Prostate gland (tissue), 2 donors: Measurements from ENCODE around the gene LTBP2. TPM values are rescaled to one million over a fixed set of nuclear protein-coding genes. Genes with fewer than 3 reads are reported as not detected.

Experiments
- DNase-seq: peaks from one replicate; pipeline ENCODE4 v3.0.0-alpha.2; 2019; ENCODE audit warnings: low spot score
- H3K27ac ChIP-seq, 2 donors: fragments of 200-600 bp; sonication (generic); 2 replicates each; pipeline ENCODE4 v1.5.1; 2017 to 2019
- H3K27me3 ChIP-seq: fragments of 200-600 bp; sonication (generic); replicated peaks from 2 replicates; pipeline ENCODE4 v1.5.1; 2019; ENCODE audit not compliant: insufficient read depth
- H3K36me3 ChIP-seq, 2 donors: fragments of 200-600 bp; sonication (generic); 1 replicate in 1 of 2; 2 replicates in 1 of 2; pipeline versions ENCODE4 v1.5.1 to v1.8.1; 2017 to 2019
- H3K4me1 ChIP-seq: fragments of 200-600 bp; sonication (generic); replicated peaks from 2 replicates; pipeline ENCODE4 v1.5.1; 2019
- H3K4me3 ChIP-seq, 2 donors: fragments of 200-600 bp; sonication (generic); 2 replicates each; pipeline ENCODE4 v1.5.1; 2017 to 2019
- H3K9me3 ChIP-seq: fragments of 200-600 bp; sonication (generic); 2 replicates; pipeline ENCODE4 v1.5.1; 2017
- POLR2A ChIP-seq: fragments of 450-650 bp; IDR thresholded peaks from one replicate; pipeline ENCODE4 v1.6.1; 2016; ENCODE audit warnings: antibody characterized with exemption, mild to moderate bottlenecking
- POLR2AphosphoS5 ChIP-seq: sonication (generic); formaldehyde crosslinking; IDR thresholded peaks from one replicate; pipeline ENCODE4 v1.6.1; 2017; ENCODE audit warnings: antibody characterized with exemption
- WGBS: methylation state at CpG from one replicate; pipeline ENCODE4 v1.1.5; 2018; 5-methylcytosine and 5-hydroxymethylcytosine counted together
- intact Hi-C: fragments of 100-400 bp; cut with DNase I; formaldehyde crosslinking; loops from one replicate; pipeline ENCODE4 v1.14.2; 2022
- total RNA-seq, 2 donors: library from RNA; depleted of rRNA; stranded (reverse); fragments of >200 nt; gene quantifications; one replicate each; pipeline ENCODE4 v1.1.0, GENCODE V29; 2016
- TF ChIP-seq, protein P1 (sequence below), 4 experiments: fragments of 200-600 bp in 2 of 4; fragments of 450-650 bp in 2 of 4; sonication (generic) in 2 of 4; IDR thresholded peaks; 1 replicate in 3 of 4; 2 replicates in 1 of 4; pipeline ENCODE4 v1.5.1; 2016 to 2019; ENCODE audit warnings: antibody characterized with exemption in 4 of 4, mild to moderate bottlenecking in 2 of 4, moderate library complexity in 2 of 4

Gene LTBP2
- total RNA-seq, 2 donors from 2014 or later = 47.0 to 90.7 TPM

DNA sequence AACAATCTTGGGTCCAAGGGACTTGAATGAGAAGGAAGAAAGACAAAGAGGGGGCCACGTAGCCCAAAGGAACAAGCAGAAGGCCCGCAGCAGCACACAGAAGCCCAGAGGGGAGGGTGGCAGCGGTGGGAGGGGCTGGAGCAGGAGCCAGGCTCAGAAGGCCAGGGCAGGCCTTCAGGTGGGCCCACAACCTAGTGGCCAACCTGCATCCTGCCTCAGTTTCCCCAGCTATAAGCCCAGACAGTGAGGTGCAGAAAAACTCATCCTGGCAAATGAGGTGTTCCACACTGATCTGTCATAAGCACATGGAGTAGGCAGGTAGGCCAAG lies 34.1 kb downstream of the LTBP2 start:
- TF ChIP-seq, protein P1, sequence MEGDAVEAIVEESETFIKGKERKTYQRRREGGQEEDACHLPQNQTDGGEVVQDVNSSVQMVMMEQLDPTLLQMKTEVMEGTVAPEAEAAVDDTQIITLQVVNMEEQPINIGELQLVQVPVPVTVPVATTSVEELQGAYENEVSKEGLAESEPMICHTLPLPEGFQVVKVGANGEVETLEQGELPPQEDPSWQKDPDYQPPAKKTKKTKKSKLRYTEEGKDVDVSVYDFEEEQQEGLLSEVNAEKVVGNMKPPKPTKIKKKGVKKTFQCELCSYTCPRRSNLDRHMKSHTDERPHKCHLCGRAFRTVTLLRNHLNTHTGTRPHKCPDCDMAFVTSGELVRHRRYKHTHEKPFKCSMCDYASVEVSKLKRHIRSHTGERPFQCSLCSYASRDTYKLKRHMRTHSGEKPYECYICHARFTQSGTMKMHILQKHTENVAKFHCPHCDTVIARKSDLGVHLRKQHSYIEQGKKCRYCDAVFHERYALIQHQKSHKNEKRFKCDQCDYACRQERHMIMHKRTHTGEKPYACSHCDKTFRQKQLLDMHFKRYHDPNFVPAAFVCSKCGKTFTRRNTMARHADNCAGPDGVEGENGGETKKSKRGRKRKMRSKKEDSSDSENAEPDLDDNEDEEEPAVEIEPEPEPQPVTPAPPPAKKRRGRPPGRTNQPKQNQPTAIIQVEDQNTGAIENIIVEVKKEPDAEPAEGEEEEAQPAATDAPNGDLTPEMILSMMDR (IDR thresholded peaks at IDR 0.05) = no peak
- TF ChIP-seq POLR2A = no peak
- no peak for TF ChIP-seq POLR2AphosphoS5
- intact Hi-C loops = no loop called here
- no peaks in the 10 kb centered on the region for H3K27me3 ChIP-seq
- no peak overlapping the region for H3K27ac ChIP-seq
- DNase-seq = no peak
- no peaks in the 10 kb centered on the region for H3K4me1 ChIP-seq
- no peaks in the 10 kb centered on the region for H3K36me3 ChIP-seq
- no peaks in the 10 kb centered on the region for H3K9me3 ChIP-seq
- 82% methylated on average over 3 of the region's 3 CpGs for WGBS
- no peak overlapping the region for H3K4me3 ChIP-seq

DNA sequence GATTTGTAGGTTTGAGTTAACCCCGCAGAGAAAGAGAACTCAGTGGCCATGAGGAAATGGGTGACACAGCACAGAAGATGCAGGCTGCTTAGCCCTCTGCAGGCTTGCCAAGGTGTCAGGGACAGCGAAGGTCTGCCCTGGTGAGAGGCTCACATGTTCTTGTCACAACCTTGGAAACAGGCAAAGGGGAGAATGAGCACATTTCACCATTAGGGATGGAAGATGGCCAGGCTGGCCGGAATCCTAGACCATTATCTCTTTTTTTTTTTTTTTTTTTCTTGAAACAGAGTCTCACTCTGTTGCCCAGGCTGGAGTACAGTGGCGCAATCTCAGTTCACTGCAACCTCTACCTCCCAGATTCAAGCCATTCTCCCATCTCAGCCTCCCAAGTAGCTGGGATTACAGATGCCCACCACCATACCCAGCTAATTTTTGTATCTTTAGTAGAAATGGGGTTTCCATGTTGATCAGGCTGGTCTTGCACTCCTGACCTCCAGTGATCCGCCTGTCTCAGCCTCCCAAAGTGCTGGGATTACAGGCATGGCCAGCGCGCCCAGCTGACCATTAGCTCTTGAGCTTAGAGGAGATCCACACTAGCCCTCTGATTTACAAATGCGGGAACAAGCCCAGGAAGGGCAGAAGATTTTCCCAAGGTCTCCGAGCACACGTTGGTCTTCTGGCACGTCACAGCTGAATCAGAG lies 34.6 kb downstream of the LTBP2 start:
- no peaks in the 10 kb centered on the region for H3K9me3 ChIP-seq
- H3K4me1 ChIP-seq = no peaks in the 10 kb centered on the region
- H3K4me3 ChIP-seq = no peak overlapping the region
- H3K27ac ChIP-seq = no peak overlapping the region
- TF ChIP-seq, protein P1 (IDR thresholded peaks at IDR 0.05) = no peak
- TF ChIP-seq POLR2AphosphoS5 (no peak), POLR2A (no peak)
- DNase-seq = no peak
- no peaks in the 10 kb centered on the region for H3K27me3 ChIP-seq
- H3K36me3 ChIP-seq = no peaks in the 10 kb centered on the region
- intact Hi-C loops = no loop called here
- 72% methylated on average over 11 of the region's 11 CpGs for WGBS

DNA sequence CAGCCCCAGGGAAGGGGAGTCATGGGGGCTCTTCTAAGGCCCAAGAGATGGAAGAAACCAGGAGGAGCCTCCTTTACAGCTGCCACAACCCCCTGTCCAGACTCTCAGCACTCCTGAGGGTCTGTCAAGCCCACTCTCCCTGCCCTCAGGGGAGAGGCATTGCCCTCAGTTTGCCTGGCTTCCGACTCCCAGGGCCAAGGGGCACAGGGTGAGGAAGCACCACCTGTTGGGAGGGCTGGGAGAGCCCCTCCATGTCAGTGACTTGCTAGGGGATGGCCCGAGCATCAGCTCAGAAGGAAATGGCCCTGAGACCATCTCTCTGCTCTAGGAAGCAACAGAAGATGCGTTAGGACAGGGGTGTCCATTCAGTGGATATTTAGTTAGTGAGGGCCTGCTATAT lies 36.1 kb downstream of the LTBP2 start:
- Histone ChIP-seq H3K4me1 (no peaks in the 10 kb centered on the region), H3K27me3 (no peaks in the 10 kb centered on the region), H3K27ac (peak overlapping the region in 1 of 2 donors; percentile 7), H3K4me3 (no peak overlapping the region), H3K36me3 (no peaks in the 10 kb centered on the region), H3K9me3 (no peaks in the 10 kb centered on the region)
- no peak for TF ChIP-seq POLR2AphosphoS5
- TF ChIP-seq, protein P1 (IDR thresholded peaks at IDR 0.05) = no peak
- TF ChIP-seq POLR2A = no peak
- 92% methylated on average over 3 of the region's 3 CpGs for WGBS
- intact Hi-C loops = no loop called here
- DNase-seq = no peak

DNA sequence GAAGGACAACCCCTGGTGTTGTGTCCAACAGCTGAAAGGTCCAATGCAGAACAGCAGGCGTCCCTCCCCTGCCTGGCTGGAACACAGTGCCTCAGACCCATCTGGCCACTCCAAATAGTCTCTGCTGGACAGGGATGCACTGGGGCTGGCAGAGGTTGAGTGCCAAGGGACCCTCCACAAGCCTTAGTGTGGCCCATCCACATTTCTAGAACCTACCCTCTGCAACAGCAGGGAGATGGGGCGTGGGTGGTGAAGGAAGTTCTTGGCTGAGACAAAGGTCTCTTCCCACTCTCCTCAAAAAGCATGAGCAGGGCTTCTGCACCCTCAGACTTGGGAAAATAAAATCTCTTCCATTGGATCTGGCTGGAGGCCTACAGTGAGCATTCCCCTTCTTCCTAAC lies 36.5 kb downstream of the LTBP2 start:
- WGBS = 89% methylated on average over 2 of the region's 2 CpGs
- Histone ChIP-seq H3K27me3 (no peaks in the 10 kb centered on the region), H3K4me1 (no peaks in the 10 kb centered on the region), H3K36me3 (no peaks in the 10 kb centered on the region), H3K27ac (peak overlapping the region in 1 of 2 donors; percentile 7), H3K4me3 (no peak overlapping the region), H3K9me3 (no peaks in the 10 kb centered on the region)
- TF ChIP-seq POLR2A (no peak), POLR2AphosphoS5 (no peak)
- TF ChIP-seq, protein P1 (IDR thresholded peaks at IDR 0.05) = no peak
- no peak for DNase-seq
- intact Hi-C loops = no loop called here

DNA sequence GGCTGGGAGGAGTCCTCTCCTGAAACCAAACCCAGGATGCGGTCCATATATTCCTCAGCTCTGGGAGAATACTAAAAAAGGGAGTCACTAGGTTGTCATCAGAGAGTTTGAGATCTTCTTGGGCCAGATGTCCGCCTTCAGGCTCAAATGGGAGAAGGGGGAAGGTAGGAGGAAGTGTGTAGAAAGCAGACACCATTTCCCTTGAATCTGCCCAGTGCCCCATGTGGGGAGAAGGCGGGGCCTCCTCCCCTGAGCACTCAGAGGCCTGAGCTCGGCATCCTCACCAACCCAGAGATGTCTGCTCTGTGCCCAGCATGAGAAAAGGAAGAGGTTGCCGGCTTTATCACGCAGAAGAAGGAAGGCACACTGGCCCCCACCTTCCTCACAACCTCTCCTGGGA lies 37.3 kb downstream of the LTBP2 start:
- Histone ChIP-seq H3K4me3 (no peak overlapping the region), H3K27ac (no peak overlapping the region), H3K36me3 (no peaks in the 10 kb centered on the region), H3K27me3 (no peaks in the 10 kb centered on the region), H3K9me3 (no peaks in the 10 kb centered on the region), H3K4me1 (no peaks in the 10 kb centered on the region)
- DNase-seq = no peak
- TF ChIP-seq POLR2AphosphoS5 (no peak), POLR2A (no peak)
- TF ChIP-seq, protein P1 (IDR thresholded peaks at IDR 0.05) = no peak
- 73% methylated on average over 6 of the region's 6 CpGs for WGBS
- intact Hi-C loops = no loop called here
